BE2C (cell line): Measurements from ENCODE around the gene JUND.

Source experiments
- DNase-seq: peaks from one replicate; pipeline ENCODE4 v3.0.0-alpha.2; 2020
- H3K27me3 ChIP-seq: fragments of 250-450 bp; sonication (Bioruptor Pico); 2 replicates; pipeline ENCODE4 v1.5.1; 2020; ENCODE audit warnings: mild to moderate bottlenecking
- H3K36me3 ChIP-seq: fragments of 250-450 bp; sonication (Bioruptor Pico); 2 replicates; pipeline ENCODE4 v1.5.1; 2020; ENCODE audit warnings: mild to moderate bottlenecking
- H3K4me1 ChIP-seq: fragments of 250-450 bp; sonication (Bioruptor Pico); 2 replicates; pipeline ENCODE4 v1.5.1; 2020
- H3K4me3 ChIP-seq: 2 replicates; pipeline ENCODE4 v1.5.1; 2011; ENCODE audit warnings: low read depth, low read length
- H3K9me3 ChIP-seq: fragments of 250-450 bp; sonication (Bioruptor Pico); 2 replicates; pipeline ENCODE4 v1.5.1; 2020
- TF ChIP-seq, protein P1 (sequence below): IDR thresholded peaks from 2 replicates; pipeline ENCODE4 v1.5.1; 2012; ENCODE audit warnings: mild to moderate bottlenecking, low read depth, low read length

Gene JUND

DNA sequence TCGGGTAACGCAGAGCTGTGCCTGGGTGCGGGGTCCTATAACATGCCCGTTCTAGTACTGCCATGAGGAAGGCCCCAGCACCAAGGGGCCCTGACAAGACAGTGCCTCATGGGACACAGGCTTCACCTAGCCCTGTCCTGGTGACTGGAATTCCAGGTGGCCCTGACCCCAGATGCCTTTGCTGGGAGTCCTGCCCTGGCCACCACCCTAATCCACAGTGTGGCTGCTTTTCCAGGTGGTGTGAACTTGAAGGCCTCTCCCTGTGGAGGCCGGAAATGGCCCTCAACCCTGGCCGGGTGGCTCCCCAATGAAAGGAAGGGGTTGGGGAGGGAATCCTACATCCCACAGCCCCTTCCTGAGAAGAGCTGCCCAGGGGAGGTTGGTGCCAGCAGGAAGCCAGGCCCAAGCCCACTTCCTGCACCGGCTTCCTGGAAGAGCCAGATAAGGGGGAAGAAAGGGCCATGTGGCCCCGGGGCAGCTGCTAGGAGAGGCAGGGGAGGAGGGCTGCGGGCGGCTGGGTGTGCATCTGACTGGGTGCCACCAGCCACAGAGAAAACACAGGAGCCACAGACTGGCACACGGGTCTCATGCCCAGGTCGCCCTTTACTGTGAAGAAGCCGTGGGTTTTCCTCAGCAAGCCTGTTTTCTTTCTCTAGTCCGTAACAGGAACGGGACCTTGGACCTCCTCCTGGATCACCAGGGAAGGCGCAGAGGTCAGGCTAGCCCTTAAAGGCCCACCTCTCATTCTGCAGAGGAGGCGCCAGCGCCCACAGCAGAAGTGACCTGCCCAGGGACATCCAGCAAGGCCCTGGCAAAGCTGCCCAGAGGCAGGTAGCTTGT lies 36.8 kb upstream of the JUND start:
- DNase-seq, result peak; percentile 88
- Histone ChIP-seq H3K27me3 (no peaks in the 10 kb centered on the region), H3K4me1 (peaks cover 23% of the 10 kb centered on the region), H3K4me3 (no peak overlapping the region), H3K36me3 (peaks cover 27% of the 10 kb centered on the region), H3K9me3 (no peaks in the 10 kb centered on the region; the same call in 1 of the 2 replicates)
- TF ChIP-seq, protein P1, sequence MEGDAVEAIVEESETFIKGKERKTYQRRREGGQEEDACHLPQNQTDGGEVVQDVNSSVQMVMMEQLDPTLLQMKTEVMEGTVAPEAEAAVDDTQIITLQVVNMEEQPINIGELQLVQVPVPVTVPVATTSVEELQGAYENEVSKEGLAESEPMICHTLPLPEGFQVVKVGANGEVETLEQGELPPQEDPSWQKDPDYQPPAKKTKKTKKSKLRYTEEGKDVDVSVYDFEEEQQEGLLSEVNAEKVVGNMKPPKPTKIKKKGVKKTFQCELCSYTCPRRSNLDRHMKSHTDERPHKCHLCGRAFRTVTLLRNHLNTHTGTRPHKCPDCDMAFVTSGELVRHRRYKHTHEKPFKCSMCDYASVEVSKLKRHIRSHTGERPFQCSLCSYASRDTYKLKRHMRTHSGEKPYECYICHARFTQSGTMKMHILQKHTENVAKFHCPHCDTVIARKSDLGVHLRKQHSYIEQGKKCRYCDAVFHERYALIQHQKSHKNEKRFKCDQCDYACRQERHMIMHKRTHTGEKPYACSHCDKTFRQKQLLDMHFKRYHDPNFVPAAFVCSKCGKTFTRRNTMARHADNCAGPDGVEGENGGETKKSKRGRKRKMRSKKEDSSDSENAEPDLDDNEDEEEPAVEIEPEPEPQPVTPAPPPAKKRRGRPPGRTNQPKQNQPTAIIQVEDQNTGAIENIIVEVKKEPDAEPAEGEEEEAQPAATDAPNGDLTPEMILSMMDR, result no peak

DNA sequence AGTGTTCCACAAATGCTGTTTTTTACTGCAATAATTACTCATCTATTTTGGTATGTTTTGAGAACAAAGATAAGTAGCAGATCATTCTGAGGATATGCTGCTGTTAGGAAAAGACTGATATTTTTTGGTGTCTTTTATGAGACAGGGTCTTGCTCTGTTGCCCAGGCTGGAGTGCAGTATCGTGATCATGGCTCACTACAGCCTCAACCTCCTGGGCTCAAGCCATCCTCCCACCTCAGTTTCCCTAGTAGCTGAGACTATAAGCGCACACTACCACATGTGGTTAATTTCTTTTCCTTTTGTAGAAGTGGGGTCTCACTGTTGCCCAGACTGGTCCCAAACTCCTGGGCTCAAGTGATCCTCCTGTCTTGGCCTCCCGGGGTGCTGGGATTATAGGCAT lies 32.0 kb upstream of the JUND start:
- no peak overlapping the region for H3K4me3 ChIP-seq
- no peak for DNase-seq
- peaks cover 66% of the 10 kb centered on the region for H3K36me3 ChIP-seq
- peaks cover 9% of the 10 kb centered on the region for H3K4me1 ChIP-seq
- H3K27me3 ChIP-seq, result no peaks in the 10 kb centered on the region
- TF ChIP-seq, protein P1, result no peak
- no peaks in the 10 kb centered on the region for H3K9me3 ChIP-seq

DNA sequence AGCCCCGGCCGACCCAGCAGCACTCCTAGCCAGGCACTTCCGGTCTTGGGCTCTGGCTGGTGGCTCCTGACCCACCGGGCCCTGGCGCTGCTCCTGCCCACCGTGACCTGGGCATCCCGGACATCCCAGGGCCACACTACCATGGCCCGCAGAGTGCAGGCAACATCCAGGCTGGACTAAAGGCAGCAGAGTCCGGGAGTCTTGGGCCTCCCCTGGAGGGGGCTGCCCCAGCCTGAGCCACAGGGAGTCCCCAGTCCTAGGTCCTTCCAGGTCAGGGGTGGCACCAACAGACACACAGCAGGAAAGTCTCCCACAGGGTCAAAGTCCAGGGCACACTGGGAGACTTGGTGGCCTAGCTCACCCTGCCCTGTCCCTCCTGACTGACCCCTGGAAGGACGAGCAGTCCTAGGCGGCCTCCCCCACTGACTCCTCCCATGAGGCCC lies 30.7 kb upstream of the JUND start:
- Histone ChIP-seq H3K36me3 (peaks cover 79% of the 10 kb centered on the region), H3K4me1 (no peaks in the 10 kb centered on the region), H3K27me3 (no peaks in the 10 kb centered on the region), H3K4me3 (no peak overlapping the region), H3K9me3 (no peaks in the 10 kb centered on the region)
- TF ChIP-seq, protein P1, result no peak
- DNase-seq, result no peak

DNA sequence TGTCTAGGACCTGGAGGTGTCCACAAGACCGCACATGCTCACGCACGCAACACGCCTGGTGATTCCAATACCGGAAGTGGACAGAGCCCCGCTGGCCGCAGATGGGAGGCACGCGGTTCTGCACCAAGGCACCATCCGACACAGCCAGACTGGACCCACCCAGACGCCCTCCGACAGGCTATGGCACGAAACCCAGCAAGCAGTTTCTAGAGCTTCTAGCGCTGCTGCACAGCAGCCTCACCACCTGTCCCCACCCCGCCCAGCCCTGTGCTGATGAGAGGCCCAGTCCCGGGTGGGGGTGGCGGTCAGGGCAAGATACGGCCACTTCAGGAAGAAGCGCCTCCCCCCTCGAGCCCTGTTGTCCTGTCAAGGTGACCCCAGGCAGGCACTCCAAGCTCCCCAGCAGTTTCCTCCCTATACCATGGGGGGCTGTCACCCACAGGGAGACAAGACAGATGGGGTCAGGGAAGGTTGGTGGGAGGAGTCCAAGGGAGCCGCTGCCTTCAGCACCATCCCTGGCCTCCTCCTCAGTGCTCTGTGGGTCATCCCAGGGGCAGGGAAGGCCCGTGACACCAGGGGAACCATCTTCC lies 30.2 kb upstream of the JUND start:
- H3K4me1 ChIP-seq, result no peaks in the 10 kb centered on the region

DNA sequence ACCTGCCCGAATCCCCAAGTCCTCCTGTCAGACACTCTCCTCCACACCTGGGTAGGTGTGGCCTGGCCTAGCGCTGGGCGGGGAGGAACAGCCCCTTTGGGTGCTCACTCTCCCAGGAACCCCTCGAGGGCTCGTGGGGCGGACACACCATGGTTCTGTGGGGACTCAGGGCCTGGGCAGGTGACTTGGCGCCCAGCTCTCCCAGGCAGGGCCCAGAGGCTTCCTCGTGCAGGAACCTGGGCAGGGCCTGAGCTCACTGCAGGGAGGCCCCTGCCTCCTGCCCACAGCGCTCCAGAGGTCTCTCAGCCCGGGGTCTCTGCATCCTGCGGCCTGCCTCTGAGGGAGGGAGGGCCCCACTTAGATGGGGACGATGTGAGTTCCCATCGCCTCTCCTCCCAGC lies 29.5 kb upstream of the JUND start:
- H3K4me1 ChIP-seq, result no peaks in the 10 kb centered on the region
- H3K9me3 ChIP-seq, result no peaks in the 10 kb centered on the region
- no peak overlapping the region for H3K4me3 ChIP-seq
- DNase-seq, result no peak
- TF ChIP-seq, protein P1, result no peak
- peaks cover 90% of the 10 kb centered on the region for H3K36me3 ChIP-seq
- no peaks in the 10 kb centered on the region for H3K27me3 ChIP-seq

More for the DNA sequence above, 30.2 kb upstream of the JUND start:
- TF ChIP-seq, protein P1, result no peak
- peaks cover 84% of the 10 kb centered on the region for H3K36me3 ChIP-seq
- no peak overlapping the region for H3K4me3 ChIP-seq
- H3K9me3 ChIP-seq, result no peaks in the 10 kb centered on the region
- no peaks in the 10 kb centered on the region for H3K27me3 ChIP-seq
- no peak for DNase-seq
